D721Med (cell line): ENCODE data around the gene PDE6B.

ENCODE experiments used
- DNase-seq: peaks from one replicate; pipeline ENCODE4 v3.0.0; 2011; ENCODE audit warnings: low spot score; ENCODE audit not compliant: insufficient read length
- FAIRE-seq: peaks from 2 replicates; lab custom pipeline; 2011; peaks lifted over from hg19 to GRCh38; lab: Jason Lieb, UNC
- TF ChIP-seq, protein P1 (sequence below): IDR thresholded peaks from 2 replicates; pipeline ENCODE4 v1.5.1; 2012; ENCODE audit warnings: mild to moderate bottlenecking, control low read depth; ENCODE audit not compliant: insufficient read depth; ENCODE audit errors: missing control alignments

The PDE6B gene

GRCh38 chr4:685679-686412 lies 60.5 kb downstream of the PDE6B start:
- DNase-seq, result no peak
- FAIRE-seq, result no peak

GRCh38 chr4:686413-687040 lies 61.2 kb downstream of the PDE6B start:
- TF ChIP-seq, protein P1, sequence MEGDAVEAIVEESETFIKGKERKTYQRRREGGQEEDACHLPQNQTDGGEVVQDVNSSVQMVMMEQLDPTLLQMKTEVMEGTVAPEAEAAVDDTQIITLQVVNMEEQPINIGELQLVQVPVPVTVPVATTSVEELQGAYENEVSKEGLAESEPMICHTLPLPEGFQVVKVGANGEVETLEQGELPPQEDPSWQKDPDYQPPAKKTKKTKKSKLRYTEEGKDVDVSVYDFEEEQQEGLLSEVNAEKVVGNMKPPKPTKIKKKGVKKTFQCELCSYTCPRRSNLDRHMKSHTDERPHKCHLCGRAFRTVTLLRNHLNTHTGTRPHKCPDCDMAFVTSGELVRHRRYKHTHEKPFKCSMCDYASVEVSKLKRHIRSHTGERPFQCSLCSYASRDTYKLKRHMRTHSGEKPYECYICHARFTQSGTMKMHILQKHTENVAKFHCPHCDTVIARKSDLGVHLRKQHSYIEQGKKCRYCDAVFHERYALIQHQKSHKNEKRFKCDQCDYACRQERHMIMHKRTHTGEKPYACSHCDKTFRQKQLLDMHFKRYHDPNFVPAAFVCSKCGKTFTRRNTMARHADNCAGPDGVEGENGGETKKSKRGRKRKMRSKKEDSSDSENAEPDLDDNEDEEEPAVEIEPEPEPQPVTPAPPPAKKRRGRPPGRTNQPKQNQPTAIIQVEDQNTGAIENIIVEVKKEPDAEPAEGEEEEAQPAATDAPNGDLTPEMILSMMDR, result no peak
- FAIRE-seq (no peak), DNase-seq (no peak)

More at GRCh38 chr4:685679-686412, 60.5 kb downstream of the PDE6B start:
- TF ChIP-seq, protein P1, result no peak

GRCh38 chr4:687048-687970 lies 61.9 kb downstream of the PDE6B start:
- no peak for DNase-seq
- TF ChIP-seq, protein P1, result no peak
- FAIRE-seq, result no peak

GRCh38 chr4:687971-688853 lies 62.8 kb downstream of the PDE6B start:
- FAIRE-seq, result no peak
- TF ChIP-seq, protein P1, result no peak
- no peak for DNase-seq

- no peak for FAIRE-seq
- no peak for DNase-seq
- TF ChIP-seq, protein P1, result no peak
Measured at GRCh38 chr4:688854-689681, 63.7 kb downstream of the PDE6B start, which contains the start of gene SLC49A3. SLC49A3 (minus strand) TSS chr4:689151; CDS start chr4:689127, 24 bp downstream.
